HepG2 (cell line): ENCODE data around the gene STARD13.

ENCODE experiments used
- BCL6 ChIP-seq: IDR thresholded peaks from 2 replicates; pipeline ENCODE4 v1.6.1; 2016; ENCODE audit warnings: missing genetic modification reagents, missing compliant biosample characterization
- CEBPG ChIP-seq: IDR thresholded peaks from 2 replicates; pipeline ENCODE4 v1.6.1; 2016
- CHD4 ChIP-seq: fragments of 200-600 bp; sonication (generic); IDR thresholded peaks from 2 replicates; pipeline ENCODE4 v1.7.0; 2017; ENCODE audit warnings: mild to moderate bottlenecking, low read length, borderline replicate concordance
- EP300 ChIP-seq, 3 experiments: sonication (generic) in 1 of 3; formaldehyde crosslinking in 1 of 3; IDR thresholded peaks; 2 replicates each; pipeline versions ENCODE4 v1.5.1 to v1.6.1; 2011 to 2020; ENCODE audit warnings: low read depth in 2 of 3, low read length in 2 of 3, borderline replicate concordance in 1 of 3, improper control_type of control experiment in 1 of 3, mild to moderate bottlenecking in 1 of 3, missing genetic modification reagents in 1 of 3, moderate library complexity in 1 of 3
- JUND ChIP-seq: sonication (generic); formaldehyde crosslinking; IDR thresholded peaks from 2 replicates; pipeline ENCODE4 v1.8.0; 2022; ENCODE audit warnings: mild to moderate bottlenecking, missing genetic modification reagents
- POLR2A ChIP-seq, 2 experiments: IDR thresholded peaks; 2 replicates each; pipeline ENCODE4 v1.6.1; 2011; ENCODE audit warnings: low read depth in 2 of 2, low read length in 2 of 2, mild to moderate bottlenecking in 1 of 2, moderate library complexity in 1 of 2; ENCODE audit not compliant: insufficient read depth in 1 of 2
- WIZ ChIP-seq: sonication (generic); formaldehyde crosslinking; IDR thresholded peaks from 2 replicates; pipeline ENCODE4 v1.5.1; 2020; ENCODE audit warnings: mild to moderate bottlenecking, missing genetic modification reagents
- ZBED4 ChIP-seq: sonication (generic); formaldehyde crosslinking; IDR thresholded peaks from 2 replicates; pipeline ENCODE4 v1.4.0; 2020; ENCODE audit warnings: missing genetic modification reagents, borderline replicate concordance
- ZNF292 ChIP-seq: sonication (generic); formaldehyde crosslinking; IDR thresholded peaks from 2 replicates; pipeline ENCODE4 v1.8.1; 2022; ENCODE audit warnings: mild to moderate bottlenecking, low read depth, missing genetic modification reagents, borderline replicate concordance

- TF ChIP-seq CEBPG (CRISPR knock-in tag) (no peak), JUND (CRISPR knock-in tag) (no peak), POLR2A (IDR thresholded peaks at IDR 0.05; ENCODE audit: insufficient read depth in 1 of 2, low read depth in 2 of 2, low read length in 2 of 2) (no peak), BCL6 (CRISPR knock-in tag) (no peak), ZNF292 (no peak), ZBED4 (CRISPR knock-in tag) (no peak), WIZ (no peak), CHD4 (no peak), EP300 (IDR thresholded peaks at IDR 0.05; ENCODE audit: low read depth in 2 of 2, low read length in 2 of 2) (no peak), EP300 (CRISPR knock-in tag; IDR thresholded peaks at IDR 0.05; ENCODE audit: borderline replicate concordance) (no peak)
Observed at GRCh38 chr13:33275916-33276315, 9.6 kb downstream of the STARD13 start.
